Measurements from ENCODE around the gene GLT8D1. TPM values are rescaled to one million over a fixed set of nuclear protein-coding genes. Genes with fewer than 3 reads are reported as not detected.
A peak's percentile ranks its signal among the peaks of the same experiment; 100 is the strongest.
"Not testable (repeated sequence)": the region's sequence is repeated elsewhere in the genome, so short reads cannot be mapped to it uniquely, and the experiment has no call there.

The GLT8D1 gene
- total RNA-seq, 6 experiments from 2014 or later: 23.0 to 63.1 (median 46.9) TPM

GRCh38 chr3:52731590-52731989 lies 26.0 kb upstream of the GLT8D1 start:
- H3K27me3 ChIP-seq: no peaks in the 10 kb centered on the region
- 60% methylated on average over 6 of the region's 14 CpGs for WGBS (ENCODE audit: insufficient coverage, low coverage, low lambda C conversion rate, missing lambda C conversion rate)
- H3K4me1 ChIP-seq: no peaks in the 10 kb centered on the region
- H3K36me3 ChIP-seq: peaks cover 0 to 35% (median 17%) of the 10 kb centered on the region in 4 donors
- H3K27ac ChIP-seq: no peak overlapping the region
- H3K9me3 ChIP-seq: no peaks in the 10 kb centered on the region
- H3K4me3 ChIP-seq: no peak overlapping the region
- DNase-seq (no peak), ATAC-seq (no peak)
- TF ChIP-seq POLR2A (IDR thresholded peaks at IDR 0.05) (no peak), CTCF (IDR thresholded peaks at IDR 0.05) (no peak)
- intact Hi-C loops (cut with DNase I): no loop called here

- H3K9me3 ChIP-seq: no peaks in the 10 kb centered on the region
- H3K27ac ChIP-seq: no peak overlapping the region
- ATAC-seq (no peak), DNase-seq (no peak)
- no peaks in the 10 kb centered on the region for H3K27me3 ChIP-seq
- no peak overlapping the region for H3K4me3 ChIP-seq
- no peaks in the 10 kb centered on the region for H3K4me1 ChIP-seq
- peaks cover 0 to 33% (median 17%) of the 10 kb centered on the region in 4 donors for H3K36me3 ChIP-seq
- TF ChIP-seq CTCF (IDR thresholded peaks at IDR 0.05): no peak
- TF ChIP-seq POLR2A (IDR thresholded peaks at IDR 0.05): no peak
- intact Hi-C loops (cut with DNase I): no loop called here
These were observed 25.1 kb upstream of the GLT8D1 start for GRCh38 chr3:52730681-52731080.

- H3K4me3 ChIP-seq; intact Hi-C loops (cut with DNase I); DNase-seq; H3K27ac ChIP-seq; ATAC-seq; H3K9me3 ChIP-seq; H3K27me3 ChIP-seq: not testable (repeated sequence)
- peaks cover 0 to 10% (median 4%) of the 10 kb centered on the region in 4 donors for H3K4me1 ChIP-seq
- 61% methylated on average over 3 of the region's 3 CpGs for WGBS (ENCODE audit: insufficient coverage, low coverage, low lambda C conversion rate, missing lambda C conversion rate)
- H3K36me3 ChIP-seq: peaks cover 0 to 15% (median 10%) of the 10 kb centered on the region in 4 donors
These were observed 23.2 kb upstream of the GLT8D1 start for GRCh38 chr3:52728753-52729152.

- Histone ChIP-seq H3K4me1 (peaks cover 0 to 11% (median 5%) of the 10 kb centered on the region in 4 donors), H3K27me3 (no peaks in the 10 kb centered on the region), H3K9me3 (no peaks in the 10 kb centered on the region), H3K36me3 (peaks cover 0 to 7% (median 0%) of the 10 kb centered on the region in 4 donors), H3K27ac (peak overlapping the region in 2 of 3 donors; percentile 32 to 54), H3K4me3 (no peak overlapping the region)
- no peak for TF ChIP-seq CTCF (IDR thresholded peaks at IDR 0.05)
- TF ChIP-seq POLR2A (IDR thresholded peaks at IDR 0.05): no peak
- peak; percentile 93 to 94 (median 94) for ATAC-seq
- intact Hi-C loops (cut with DNase I): no loop called here
- DNase-seq: no peak
- 38% methylated on average over 1 of the region's 1 CpG for WGBS (ENCODE audit: insufficient coverage, low coverage, low lambda C conversion rate, missing lambda C conversion rate)
These were observed 18.9 kb upstream of the GLT8D1 start for GRCh38 chr3:52724511-52724910.

DNA sequence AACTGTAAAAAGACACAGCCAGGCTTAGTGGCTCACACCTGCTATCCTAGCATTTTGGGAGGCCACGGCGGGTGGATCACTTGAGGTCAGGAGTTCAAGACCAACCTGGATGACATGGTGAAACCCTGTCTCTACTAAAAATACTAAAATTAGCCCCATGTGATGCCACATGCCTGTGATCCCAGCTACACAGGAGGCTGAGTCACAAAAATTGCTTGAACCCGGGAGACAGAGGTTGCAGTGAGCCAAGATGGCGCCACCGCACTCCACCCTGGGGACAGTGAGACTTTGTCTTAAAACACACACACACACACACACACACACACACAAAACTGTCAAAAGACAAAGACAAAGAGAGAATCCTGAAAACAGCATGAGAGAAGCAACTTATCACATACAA lies 18.3 kb upstream of the GLT8D1 start:
- Histone ChIP-seq H3K36me3 (peaks cover 0 to 3% (median under 1%) of the 10 kb centered on the region in 4 donors), H3K27ac (peak overlapping the region in 1 of 3 donors; percentile 32), H3K4me1 (peaks cover 0 to 11% (median 5%) of the 10 kb centered on the region in 4 donors), H3K9me3 (no peaks in the 10 kb centered on the region), H3K27me3 (no peaks in the 10 kb centered on the region), H3K4me3 (no peak overlapping the region)
- WGBS (ENCODE audit: insufficient coverage, low coverage, low lambda C conversion rate, missing lambda C conversion rate): 100% methylated on average over 2 of the region's 5 CpGs
- ATAC-seq: peak in 1 of 4 donors; percentile 15
- intact Hi-C loops (cut with DNase I): no loop called here
- DNase-seq: no peak
- TF ChIP-seq POLR2A (IDR thresholded peaks at IDR 0.05) (no peak), CTCF (IDR thresholded peaks at IDR 0.05) (no peak)

Measured in right lobe of liver (tissue), 6 donors.